H1 (cell line): Measurements from ENCODE around the gene KIF1C. TPM values are rescaled to one million over a fixed set of nuclear protein-coding genes. Genes with fewer than 3 reads are reported as not detected.

Experiments
- CHD1 ChIP-seq: IDR thresholded peaks from 2 replicates; pipeline ENCODE4 v1.6.1; 2012; ENCODE audit warnings: low read depth, low read length, improper control_type of control experiment
- EZH2 ChIP-seq: fragments of 200-600 bp; sonication (generic); IDR thresholded peaks from 2 replicates; pipeline ENCODE4 v1.7.1; 2012; ENCODE audit warnings: low read depth, mild to moderate bottlenecking, moderate library complexity, low read length, inconsistent platforms; ENCODE audit not compliant: severe bottlenecking
- MAX ChIP-seq: IDR thresholded peaks from 2 replicates; pipeline ENCODE4 v1.6.1; 2012; ENCODE audit warnings: inconsistent platforms
- NRF1 ChIP-seq: IDR thresholded peaks from 2 replicates; pipeline ENCODE4 v1.6.1; 2011; ENCODE audit warnings: mild to moderate bottlenecking, low read depth, low read length, improper control_type of control experiment
- PHF8 ChIP-seq: fragments of 200-600 bp; sonication (generic); conservative IDR thresholded peaks from 2 replicates; pipeline ENCODE4 v1.7.1; 2012; ENCODE audit warnings: low read depth, mild to moderate bottlenecking, inconsistent platforms, low read length, moderate library complexity
- POLR2A ChIP-seq, 2 experiments: IDR thresholded peaks; 1 replicate in 1 of 2; 2 replicates in 1 of 2; pipeline ENCODE4 v1.6.1; 2011; ENCODE audit warnings: low read depth in 2 of 2, low read length in 2 of 2, mild to moderate bottlenecking in 2 of 2; ENCODE audit errors: control extremely low read depth in 1 of 2
- SP1 ChIP-seq: IDR thresholded peaks from 2 replicates; pipeline ENCODE4 v1.6.1; 2011; ENCODE audit warnings: low read depth, low read length
- polyA plus RNA-seq, 7 experiments: library from polyadenylated mRNA; depleted of rRNA in 3 of 7; stranded (reverse) in 5 of 7; unstranded in 2 of 7; fragments of >200 nt in 5 of 7; fragments of 200-250 nt in 2 of 7; gene quantifications; 1 replicate in 5 of 7; 2 replicates in 1 of 7; 4 replicates in 1 of 7; pipeline versions ENCODE4 v1.2.1 to v1.2.3, GENCODE V29; 2011 to 2013; ENCODE audit warnings: missing spikeins in 2 of 7, mixed read lengths in 2 of 7
- total RNA-seq: library from RNA; stranded (reverse); fragmentation: NEBNext Ultra II Directional; extraction: Animal tissue kit (Norgen Biotek cat#: 25700); gene quantifications from 2 replicates; pipeline ENCODE4 v1.2.1, GENCODE V29; 2021

Gene KIF1C
- total and polyA plus RNA-seq, 2 of the 8 experiments (the other 6 are each of a cell fraction or from before 2014, with no cell fraction given): 14.3 to 114 TPM

- no peak for TF ChIP-seq EZH2
- no peak for TF ChIP-seq POLR2A (IDR thresholded peaks at IDR 0.05; ENCODE audit: control extremely low read depth in 1 of 2, low read depth in 2 of 2, low read length in 2 of 2)
- TF ChIP-seq MAX: no peak
- no peak for TF ChIP-seq NRF1
- no peak for TF ChIP-seq CHD1
- TF ChIP-seq SP1: no peak
- TF ChIP-seq PHF8: no peak
Observed at GRCh38 chr17:5032865-5033264, 35.1 kb downstream of the KIF1C start (continued).
